Fibroblast of lung (primary cell): Measurements from ENCODE around the gene PCID2. TPM values are rescaled to one million over a fixed set of nuclear protein-coding genes. Genes with fewer than 3 reads are reported as not detected.

ENCODE experiments used
- DNase-seq, 2 donors: peaks; one replicate each; pipeline versions ENCODE4 v3.0.0 to v3.0.0-alpha.2; 2010; ENCODE audit warnings: low read depth in 2 of 2
- H2AFZ ChIP-seq: 2 replicates; pipeline ENCODE4 v1.5.1; 2012; ENCODE audit warnings: low read length, control low read depth, inconsistent platforms
- H3K27ac ChIP-seq: 2 replicates; pipeline ENCODE4 v1.5.1; 2011; ENCODE audit warnings: low read length, control low read depth; ENCODE audit not compliant: insufficient read depth
- H3K27me3 ChIP-seq: 2 replicates; pipeline ENCODE4 v1.5.1; 2011; ENCODE audit warnings: mild to moderate bottlenecking, low read length; ENCODE audit not compliant: control insufficient read depth, insufficient read depth
- H3K36me3 ChIP-seq: 2 replicates; pipeline ENCODE4 v1.5.1; 2011; ENCODE audit warnings: low read length; ENCODE audit not compliant: control insufficient read depth, insufficient read depth
- H3K4me1 ChIP-seq: 2 replicates; pipeline ENCODE4 v1.5.1; 2011; ENCODE audit warnings: low read length; ENCODE audit not compliant: control insufficient read depth, insufficient read depth; ENCODE audit errors: extremely low read depth
- H3K4me2 ChIP-seq: 2 replicates; pipeline ENCODE4 v1.5.1; 2011; ENCODE audit warnings: low read length, control low read depth; ENCODE audit not compliant: insufficient read depth; ENCODE audit errors: extremely low read depth
- H3K4me3 ChIP-seq, 4 experiments: fragments of 200-600 bp in 1 of 4; sonication (generic) in 1 of 4; replicated peaks in 1 of 4; 2 replicates each; pipeline ENCODE4 v1.5.1; 2011 to 2016; ENCODE audit warnings: low read length in 4 of 4, low read depth in 3 of 4, mild to moderate bottlenecking in 3 of 4, control low read depth in 2 of 4, inconsistent platforms in 1 of 4, mixed read lengths in 1 of 4; ENCODE audit not compliant: insufficient read depth in 1 of 4; ENCODE audit errors: control extremely low read depth in 1 of 4
- H3K79me2 ChIP-seq: 2 replicates; pipeline ENCODE4 v1.5.1; 2012; ENCODE audit warnings: mild to moderate bottlenecking, low read length, inconsistent platforms; ENCODE audit not compliant: control insufficient read depth, insufficient read depth
- H3K9ac ChIP-seq: 2 replicates; pipeline ENCODE4 v1.5.1; 2011; ENCODE audit warnings: mild to moderate bottlenecking, low read length, control low read depth; ENCODE audit not compliant: insufficient read depth
- H3K9me3 ChIP-seq: 2 replicates; pipeline ENCODE4 v1.5.1; 2012; ENCODE audit warnings: low read depth, low read length; ENCODE audit not compliant: control insufficient read depth, insufficient read depth
- H4K20me1 ChIP-seq: 2 replicates; pipeline ENCODE4 v1.5.1; 2011; ENCODE audit warnings: low read length; ENCODE audit not compliant: control insufficient read depth, insufficient read depth; ENCODE audit errors: extremely low read depth
- EZH2 ChIP-seq: IDR thresholded peaks from 2 replicates; pipeline ENCODE4 v1.5.1; 2012; ENCODE audit warnings: low read length, control low read depth, mild to moderate bottlenecking; ENCODE audit errors: missing control alignments
- polyA plus RNA-seq, 2 donors: library from polyadenylated mRNA; depleted of rRNA in 1 of 2; stranded (reverse) in 1 of 2; unstranded in 1 of 2; fragments of >200 nt; gene quantifications; 2 replicates each; pipeline ENCODE4 v1.2.1, GENCODE V29; 2011 to 2012; ENCODE audit warnings: missing spikeins in 1 of 2
- total RNA-seq: library from RNA; depleted of rRNA; stranded (reverse); fragments of >200 nt; gene quantifications from 2 replicates; pipeline ENCODE4 v1.2.1, GENCODE V29; 2014
- TF ChIP-seq, protein P1 (sequence below), 2 donors: IDR thresholded peaks in 1 of 2; conservative IDR thresholded peaks in 1 of 2; 1 replicate in 1 of 2; 2 replicates in 1 of 2; pipeline ENCODE4 v1.5.1; 2011 to 2012; ENCODE audit warnings: low read length in 2 of 2, control low read depth in 1 of 2, inconsistent platforms in 1 of 2, low read depth in 1 of 2, mild to moderate bottlenecking in 1 of 2

PCID2 gene
- total and polyA plus RNA-seq, 2 donors (not counting 1 experiment from before 2014, with no cell fraction given) = 93.5 to 113 TPM

DNA sequence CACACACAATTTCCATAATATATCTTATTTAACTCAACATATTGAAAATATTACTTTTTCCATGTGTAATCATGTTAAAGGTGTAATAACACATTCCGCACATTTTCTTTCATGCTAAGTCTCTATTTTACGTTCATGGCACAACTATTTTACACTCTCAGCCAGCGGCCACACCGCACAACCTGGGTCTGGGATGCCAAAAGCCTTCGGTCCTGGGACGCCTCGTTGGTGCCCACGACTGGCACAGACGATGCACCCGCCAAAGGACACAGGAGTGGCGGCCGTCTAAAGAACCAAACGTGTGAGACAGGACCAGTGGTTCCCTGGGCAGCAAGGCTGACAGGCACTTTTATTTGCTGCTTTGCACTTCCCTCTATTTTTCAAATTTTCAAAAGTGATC, 60.1 kb downstream of the PCID2 start:
- Histone ChIP-seq H3K4me3 (no peak overlapping the region), H2AFZ (no peak overlapping the region), H4K20me1 (no peaks in the 10 kb centered on the region), H3K4me2 (no peak overlapping the region), H3K9ac (no peak overlapping the region), H3K79me2 (no peaks in the 10 kb centered on the region), H3K27me3 (no peaks in the 10 kb centered on the region), H3K9me3 (no peaks in the 10 kb centered on the region), H3K36me3 (no peaks in the 10 kb centered on the region), H3K4me1 (peaks cover 10% of the 10 kb centered on the region), H3K27ac (no peak overlapping the region)
- TF ChIP-seq, protein P1, sequence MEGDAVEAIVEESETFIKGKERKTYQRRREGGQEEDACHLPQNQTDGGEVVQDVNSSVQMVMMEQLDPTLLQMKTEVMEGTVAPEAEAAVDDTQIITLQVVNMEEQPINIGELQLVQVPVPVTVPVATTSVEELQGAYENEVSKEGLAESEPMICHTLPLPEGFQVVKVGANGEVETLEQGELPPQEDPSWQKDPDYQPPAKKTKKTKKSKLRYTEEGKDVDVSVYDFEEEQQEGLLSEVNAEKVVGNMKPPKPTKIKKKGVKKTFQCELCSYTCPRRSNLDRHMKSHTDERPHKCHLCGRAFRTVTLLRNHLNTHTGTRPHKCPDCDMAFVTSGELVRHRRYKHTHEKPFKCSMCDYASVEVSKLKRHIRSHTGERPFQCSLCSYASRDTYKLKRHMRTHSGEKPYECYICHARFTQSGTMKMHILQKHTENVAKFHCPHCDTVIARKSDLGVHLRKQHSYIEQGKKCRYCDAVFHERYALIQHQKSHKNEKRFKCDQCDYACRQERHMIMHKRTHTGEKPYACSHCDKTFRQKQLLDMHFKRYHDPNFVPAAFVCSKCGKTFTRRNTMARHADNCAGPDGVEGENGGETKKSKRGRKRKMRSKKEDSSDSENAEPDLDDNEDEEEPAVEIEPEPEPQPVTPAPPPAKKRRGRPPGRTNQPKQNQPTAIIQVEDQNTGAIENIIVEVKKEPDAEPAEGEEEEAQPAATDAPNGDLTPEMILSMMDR (conservative IDR thresholded peaks at IDR 0.05 in 1 of 2, IDR thresholded peaks at IDR 0.05 in 1 of 2; ENCODE audit: low read depth in 1 of 2, low read length in 2 of 2) = no peak
- TF ChIP-seq EZH2 = no peak
- no peak for DNase-seq

DNA sequence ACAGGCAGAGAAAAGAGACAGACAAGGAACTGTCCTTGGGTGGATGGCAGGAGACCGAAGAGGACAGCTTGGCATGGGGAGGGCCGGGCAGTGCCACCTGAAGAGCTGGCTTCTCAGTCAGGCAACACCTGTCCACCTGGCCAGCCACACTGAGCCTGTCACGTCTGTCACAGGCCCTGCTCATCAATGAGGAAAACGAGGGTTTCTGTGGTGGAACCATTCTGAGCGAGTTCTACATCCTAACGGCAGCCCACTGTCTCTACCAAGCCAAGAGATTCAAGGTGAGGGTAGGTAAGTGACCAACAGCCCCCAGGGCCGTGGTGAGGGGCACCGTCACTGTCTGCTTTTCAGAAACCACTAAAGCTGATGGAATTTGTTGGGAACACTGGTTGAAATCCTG, 61.3 kb downstream of the PCID2 start:
- no peak overlapping the region for H3K9ac ChIP-seq
- H2AFZ ChIP-seq = no peak overlapping the region
- no peak overlapping the region for H3K4me2 ChIP-seq
- no peaks in the 10 kb centered on the region for H3K79me2 ChIP-seq
- no peak overlapping the region for H3K27ac ChIP-seq
- H3K36me3 ChIP-seq = no peaks in the 10 kb centered on the region
- no peak for DNase-seq
- no peaks in the 10 kb centered on the region for H3K9me3 ChIP-seq
- TF ChIP-seq, protein P1 (conservative IDR thresholded peaks at IDR 0.05 in 1 of 2, IDR thresholded peaks at IDR 0.05 in 1 of 2; ENCODE audit: low read depth in 1 of 2, low read length in 2 of 2) = no peak
- no peak for TF ChIP-seq EZH2
- no peaks in the 10 kb centered on the region for H4K20me1 ChIP-seq
- peaks cover 4% of the 10 kb centered on the region for H3K4me1 ChIP-seq
- no peak overlapping the region for H3K4me3 ChIP-seq
- no peaks in the 10 kb centered on the region for H3K27me3 ChIP-seq

DNA sequence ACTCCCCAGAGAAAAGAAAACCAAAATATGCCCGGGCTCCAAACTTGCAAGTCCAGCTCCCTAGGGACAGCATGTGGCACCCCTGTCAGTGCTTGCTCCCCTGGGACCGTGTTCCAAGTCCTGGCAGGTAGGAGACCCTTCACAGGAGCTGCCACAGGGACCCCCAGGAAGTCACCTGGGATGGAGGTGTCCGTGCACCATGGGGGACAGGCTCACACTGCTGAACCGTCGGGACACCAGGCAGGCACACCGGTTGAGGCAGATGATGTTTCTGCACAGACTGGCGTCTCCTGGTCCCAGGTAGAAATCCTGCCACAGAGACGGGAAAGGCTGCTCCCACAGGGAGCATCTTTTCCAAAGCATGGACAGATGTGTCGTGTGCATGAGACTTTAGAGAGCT, 61.7 kb downstream of the PCID2 start:
- no peaks in the 10 kb centered on the region for H3K36me3 ChIP-seq
- no peak overlapping the region for H2AFZ ChIP-seq
- no peak overlapping the region for H3K4me2 ChIP-seq

More for the DNA sequence above, 61.7 kb downstream of the PCID2 start:
- Histone ChIP-seq H3K4me3 (no peak overlapping the region), H4K20me1 (no peaks in the 10 kb centered on the region), H3K27ac (no peak overlapping the region), H3K4me1 (no peaks in the 10 kb centered on the region), H3K9me3 (no peaks in the 10 kb centered on the region), H3K9ac (no peak overlapping the region), H3K27me3 (no peaks in the 10 kb centered on the region), H3K79me2 (no peaks in the 10 kb centered on the region)
- TF ChIP-seq, protein P1 (conservative IDR thresholded peaks at IDR 0.05 in 1 of 2, IDR thresholded peaks at IDR 0.05 in 1 of 2; ENCODE audit: low read depth in 1 of 2, low read length in 2 of 2) = no peak
- TF ChIP-seq EZH2 = no peak
- DNase-seq = no peak
